HepG2 (cell line): ENCODE results near the gene THSD8. TPM values are rescaled to one million over a fixed set of nuclear protein-coding genes. Genes with fewer than 3 reads are reported as not detected.

Experiments used
- FOXC1 ChIP-seq: sonication (generic); formaldehyde crosslinking; IDR thresholded peaks from 2 replicates; pipeline ENCODE4 v1.8.0; 2022; ENCODE audit warnings: mild to moderate bottlenecking, missing genetic modification reagents, borderline replicate concordance
- GMEB1 ChIP-seq: sonication (generic); formaldehyde crosslinking; IDR thresholded peaks from 2 replicates; pipeline ENCODE4 v1.5.1; 2020; ENCODE audit warnings: missing genetic modification reagents, mild to moderate bottlenecking, borderline replicate concordance
- HDAC1 ChIP-seq: sonication (generic); formaldehyde crosslinking; IDR thresholded peaks from 2 replicates; pipeline ENCODE4 v1.5.1; 2020; ENCODE audit warnings: mild to moderate bottlenecking, missing genetic modification reagents
- KLF6 ChIP-seq: IDR thresholded peaks from 2 replicates; pipeline ENCODE4 v1.8.0; 2016; ENCODE audit warnings: missing biosample characterization, missing genetic modification reagents
- SALL1 ChIP-seq: sonication (generic); formaldehyde crosslinking; IDR thresholded peaks from 2 replicates; pipeline ENCODE4 v1.8.0; 2022; ENCODE audit warnings: mild to moderate bottlenecking, missing genetic modification reagents
- ZNF407 ChIP-seq: sonication (generic); formaldehyde crosslinking; IDR thresholded peaks from one replicate; pipeline ENCODE4 v1.5.1; 2020; ENCODE audit warnings: mild to moderate bottlenecking, missing genetic modification reagents; ENCODE audit errors: not compliant biosample characterization
- polyA plus RNA-seq, 8 experiments: library from polyadenylated mRNA; depleted of rRNA in 3 of 8; stranded (reverse) in 7 of 8; unstranded in 1 of 8; fragments of >200 nt; fragmentation: Illumina TruSeq in 4 of 8; extraction: Trizol in 4 of 8; gene quantifications; 2 replicates each; pipeline versions ENCODE4 v1.2.1 to v1.2.3, GENCODE V29; 2011 to 2016; ENCODE audit warnings: low read depth in 4 of 8, missing spikeins in 1 of 8, mixed read lengths in 1 of 8; ENCODE audit not compliant: insufficient read depth in 1 of 8
- total RNA-seq, 5 experiments: library from RNA; depleted of rRNA; stranded (reverse); fragments of >200 nt; fragmentation: Illumina TruSeq; extraction: Trizol; gene quantifications; 2 replicates each; pipeline ENCODE4 v1.2.3, GENCODE V29; 2016; ENCODE audit warnings: low read depth in 1 of 5
- TF ChIP-seq, protein P1 (sequence below): sonication (generic); formaldehyde crosslinking; IDR thresholded peaks from 2 replicates; pipeline ENCODE4 v1.5.1; 2020; ENCODE audit warnings: missing genetic modification reagents, mild to moderate bottlenecking, borderline replicate concordance
- TF ChIP-seq, protein P2 (sequence below): sonication (generic); formaldehyde crosslinking; IDR thresholded peaks from 2 replicates; pipeline ENCODE4 v1.4.0; 2020; ENCODE audit warnings: missing genetic modification reagents
- TF ChIP-seq, protein P3 (sequence below): IDR thresholded peaks from 2 replicates; pipeline ENCODE4 v1.4.0; 2020; ENCODE audit warnings: mild to moderate bottlenecking, missing genetic modification reagents

THSD8 gene
- total and polyA plus RNA-seq, 2 of the 13 experiments (the other 11 are each of a cell fraction or from before 2014, with no cell fraction given), result 4.8 to 14.9 TPM

DNA sequence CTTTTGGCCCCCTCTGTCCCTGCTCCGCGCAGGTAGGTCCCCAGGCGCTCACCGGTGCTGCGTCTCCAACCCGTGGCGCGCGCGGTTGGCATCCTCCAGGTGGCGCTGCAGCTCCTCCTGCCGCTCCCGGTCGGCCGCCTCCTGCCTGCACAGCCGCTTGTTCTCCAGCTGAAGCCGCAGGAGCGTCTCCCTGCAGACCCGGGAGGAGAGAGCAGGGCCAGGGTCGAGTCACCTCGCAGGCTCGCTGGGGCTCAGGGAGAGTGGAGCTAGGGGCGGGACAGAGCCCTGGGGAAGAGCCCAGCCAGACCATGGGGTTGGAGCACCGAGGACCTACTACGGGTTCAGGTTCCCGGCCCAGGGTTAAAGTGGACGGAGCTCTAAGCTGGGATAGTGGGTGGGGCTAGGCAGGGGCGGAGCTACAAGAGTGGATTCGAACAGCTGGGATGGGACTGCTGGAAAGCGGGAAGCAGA lies 35.8 kb upstream of the THSD8 start (continued):
- TF ChIP-seq GMEB1 (CRISPR knock-in tag) (peak; percentile 40; the same call in 1 of the 2 replicates), ZNF407 (CRISPR knock-in tag) (no peak), HDAC1 (CRISPR knock-in tag) (peak; percentile 64; the same call in 1 of the 2 replicates), KLF6 (CRISPR knock-in tag) (0 out of 2 replicates have a peak, but pooled peaks have one; percentile 37), SALL1 (CRISPR knock-in tag) (peak; percentile 71), FOXC1 (CRISPR knock-in tag) (0 out of 2 replicates have a peak, but pooled peaks have one; percentile 11)
- TF ChIP-seq, protein P1, sequence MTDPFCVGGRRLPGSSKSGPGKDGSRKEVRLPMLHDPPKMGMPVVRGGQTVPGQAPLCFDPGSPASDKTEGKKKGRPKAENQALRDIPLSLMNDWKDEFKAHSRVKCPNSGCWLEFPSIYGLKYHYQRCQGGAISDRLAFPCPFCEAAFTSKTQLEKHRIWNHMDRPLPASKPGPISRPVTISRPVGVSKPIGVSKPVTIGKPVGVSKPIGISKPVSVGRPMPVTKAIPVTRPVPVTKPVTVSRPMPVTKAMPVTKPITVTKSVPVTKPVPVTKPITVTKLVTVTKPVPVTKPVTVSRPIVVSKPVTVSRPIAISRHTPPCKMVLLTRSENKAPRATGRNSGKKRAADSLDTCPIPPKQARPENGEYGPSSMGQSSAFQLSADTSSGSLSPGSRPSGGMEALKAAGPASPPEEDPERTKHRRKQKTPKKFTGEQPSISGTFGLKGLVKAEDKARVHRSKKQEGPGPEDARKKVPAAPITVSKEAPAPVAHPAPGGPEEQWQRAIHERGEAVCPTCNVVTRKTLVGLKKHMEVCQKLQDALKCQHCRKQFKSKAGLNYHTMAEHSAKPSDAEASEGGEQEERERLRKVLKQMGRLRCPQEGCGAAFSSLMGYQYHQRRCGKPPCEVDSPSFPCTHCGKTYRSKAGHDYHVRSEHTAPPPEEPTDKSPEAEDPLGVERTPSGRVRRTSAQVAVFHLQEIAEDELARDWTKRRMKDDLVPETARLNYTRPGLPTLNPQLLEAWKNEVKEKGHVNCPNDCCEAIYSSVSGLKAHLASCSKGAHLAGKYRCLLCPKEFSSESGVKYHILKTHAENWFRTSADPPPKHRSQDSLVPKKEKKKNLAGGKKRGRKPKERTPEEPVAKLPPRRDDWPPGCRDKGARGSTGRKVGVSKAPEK, result no peak
- TF ChIP-seq, protein P2, sequence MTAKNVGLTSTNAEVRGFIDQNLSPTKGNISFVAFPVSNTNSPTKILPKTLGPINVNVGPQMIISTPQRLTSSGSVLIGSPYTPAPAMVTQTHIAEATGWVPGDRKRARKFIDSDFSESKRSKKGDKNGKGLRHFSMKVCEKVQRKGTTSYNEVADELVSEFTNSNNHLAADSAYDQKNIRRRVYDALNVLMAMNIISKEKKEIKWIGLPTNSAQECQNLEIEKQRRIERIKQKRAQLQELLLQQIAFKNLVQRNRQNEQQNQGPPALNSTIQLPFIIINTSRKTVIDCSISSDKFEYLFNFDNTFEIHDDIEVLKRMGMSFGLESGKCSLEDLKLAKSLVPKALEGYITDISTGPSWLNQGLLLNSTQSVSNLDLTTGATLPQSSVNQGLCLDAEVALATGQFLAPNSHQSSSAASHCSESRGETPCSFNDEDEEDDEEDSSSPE (CRISPR knock-in tag), result peak; percentile 52; the same call in 1 of the 2 replicates
- TF ChIP-seq, protein P3, sequence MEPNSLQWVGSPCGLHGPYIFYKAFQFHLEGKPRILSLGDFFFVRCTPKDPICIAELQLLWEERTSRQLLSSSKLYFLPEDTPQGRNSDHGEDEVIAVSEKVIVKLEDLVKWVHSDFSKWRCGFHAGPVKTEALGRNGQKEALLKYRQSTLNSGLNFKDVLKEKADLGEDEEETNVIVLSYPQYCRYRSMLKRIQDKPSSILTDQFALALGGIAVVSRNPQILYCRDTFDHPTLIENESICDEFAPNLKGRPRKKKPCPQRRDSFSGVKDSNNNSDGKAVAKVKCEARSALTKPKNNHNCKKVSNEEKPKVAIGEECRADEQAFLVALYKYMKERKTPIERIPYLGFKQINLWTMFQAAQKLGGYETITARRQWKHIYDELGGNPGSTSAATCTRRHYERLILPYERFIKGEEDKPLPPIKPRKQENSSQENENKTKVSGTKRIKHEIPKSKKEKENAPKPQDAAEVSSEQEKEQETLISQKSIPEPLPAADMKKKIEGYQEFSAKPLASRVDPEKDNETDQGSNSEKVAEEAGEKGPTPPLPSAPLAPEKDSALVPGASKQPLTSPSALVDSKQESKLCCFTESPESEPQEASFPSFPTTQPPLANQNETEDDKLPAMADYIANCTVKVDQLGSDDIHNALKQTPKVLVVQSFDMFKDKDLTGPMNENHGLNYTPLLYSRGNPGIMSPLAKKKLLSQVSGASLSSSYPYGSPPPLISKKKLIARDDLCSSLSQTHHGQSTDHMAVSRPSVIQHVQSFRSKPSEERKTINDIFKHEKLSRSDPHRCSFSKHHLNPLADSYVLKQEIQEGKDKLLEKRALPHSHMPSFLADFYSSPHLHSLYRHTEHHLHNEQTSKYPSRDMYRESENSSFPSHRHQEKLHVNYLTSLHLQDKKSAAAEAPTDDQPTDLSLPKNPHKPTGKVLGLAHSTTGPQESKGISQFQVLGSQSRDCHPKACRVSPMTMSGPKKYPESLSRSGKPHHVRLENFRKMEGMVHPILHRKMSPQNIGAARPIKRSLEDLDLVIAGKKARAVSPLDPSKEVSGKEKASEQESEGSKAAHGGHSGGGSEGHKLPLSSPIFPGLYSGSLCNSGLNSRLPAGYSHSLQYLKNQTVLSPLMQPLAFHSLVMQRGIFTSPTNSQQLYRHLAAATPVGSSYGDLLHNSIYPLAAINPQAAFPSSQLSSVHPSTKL, result 0 out of 2 replicates have a peak, but pooled peaks have one; percentile 44
